GM13976 (cell line): ENCODE measurements around the gene HYPK.
"Not testable (repeated sequence)": the region's sequence is repeated elsewhere in the genome, so short reads cannot be mapped to it uniquely, and the experiment has no call there.

Experiments
- DNase-seq: peaks from one replicate; pipeline ENCODE4 v3.0.0; 2012; ENCODE audit warnings: low spot score
- CTCF ChIP-seq: IDR thresholded peaks from 2 replicates; pipeline ENCODE4 v1.5.1; 2012; ENCODE audit warnings: borderline replicate concordance, mild to moderate bottlenecking; ENCODE audit not compliant: insufficient read depth; ENCODE audit errors: extremely low read depth, missing control alignments, control extremely low read depth
- in situ Hi-C: fragments of 300-500 bp; cut with MboI; formaldehyde crosslinking; loops from one replicate; pipeline ENCODE4 v1.12.0; 2022; ENCODE audit warnings: low sequenced_read_pairs, mixed read lengths, inconsistent platforms; ENCODE audit not compliant: unreplicated experiment

The HYPK gene

GRCh38 chr15:43828061-43828657 lies 27.8 kb downstream of the HYPK start:
- in situ Hi-C loops: no loop called here
- TF ChIP-seq CTCF: no peak
- DNase-seq: peak; percentile 40

GRCh38 chr15:43829951-43830540 lies 29.6 kb downstream of the HYPK start:
- DNase-seq, in situ Hi-C loops: not testable (repeated sequence)

GRCh38 chr15:43830691-43831275 lies 30.4 kb downstream of the HYPK start:
- DNase-seq, in situ Hi-C loops: not testable (repeated sequence)

GRCh38 chr15:43831519-43832052 lies 31.2 kb downstream of the HYPK start:
- DNase-seq, in situ Hi-C loops: not testable (repeated sequence)

GRCh38 chr15:43832485-43832884 lies 32.1 kb downstream of the HYPK start:
- DNase-seq, in situ Hi-C loops: not testable (repeated sequence)

- in situ Hi-C loops: no loop called here
- no peak for DNase-seq
Measured at GRCh38 chr15:43845421-43845820, 45.0 kb downstream of the HYPK start.

GRCh38 chr15:43851251-43851650 lies 50.9 kb downstream of the HYPK start:
- TF ChIP-seq CTCF: no peak
- in situ Hi-C loops: no loop called here
- DNase-seq: no peak

More at GRCh38 chr15:43845421-43845820, 45.0 kb downstream of the HYPK start:
- no peak for TF ChIP-seq CTCF

GRCh38 chr15:43852607-43853006 lies 52.2 kb downstream of the HYPK start:
- no peak for TF ChIP-seq CTCF
- DNase-seq: no peak
- in situ Hi-C loops: no loop called here
